Ascending aorta (tissue), 2 donors: ENCODE measurements around the gene BMPR1B. TPM values are rescaled to one million over a fixed set of nuclear protein-coding genes. Genes with fewer than 3 reads are reported as not detected.
A peak's percentile ranks its signal among the peaks of the same experiment; 100 is the strongest.
"Not testable (repeated sequence)": the region's sequence is repeated elsewhere in the genome, so short reads cannot be mapped to it uniquely, and the experiment has no call there.

ENCODE experiments used
- DNase-seq, 2 donors: peaks; one replicate each; pipeline ENCODE4 v3.0.0-alpha.2; 2019; ENCODE audit warnings: low spot score in 2 of 2
- H3K27ac ChIP-seq, 2 donors: fragments of 200-600 bp; sonication (generic); one replicate each; pipeline ENCODE4 v1.5.1; 2016 to 2017; ENCODE audit warnings: mild to moderate bottlenecking in 1 of 2
- H3K27me3 ChIP-seq: fragments of 200-600 bp; sonication (generic); one replicate; pipeline ENCODE4 v1.5.1; 2017
- H3K36me3 ChIP-seq, 2 donors: fragments of 200-600 bp; sonication (generic); one replicate each; pipeline ENCODE4 v1.5.1; 2016
- H3K4me1 ChIP-seq, 2 donors: fragments of 200-600 bp; sonication (generic); one replicate each; pipeline ENCODE4 v1.5.1; 2016 to 2017; ENCODE audit warnings: mild to moderate bottlenecking in 1 of 2
- H3K4me3 ChIP-seq, 2 donors: fragments of 200-600 bp; sonication (generic); one replicate each; pipeline ENCODE4 v1.5.1; 2016 to 2017; ENCODE audit warnings: mild to moderate bottlenecking in 1 of 2
- H3K9me3 ChIP-seq, 2 donors: fragments of 200-600 bp; sonication (generic); one replicate each; pipeline ENCODE4 v1.5.1; 2016
- intact Hi-C: fragments of 100-400 bp; cut with DNase I; formaldehyde crosslinking; loops from one replicate; pipeline ENCODE4 v1.15.1; 2023
- total RNA-seq: library from RNA; depleted of rRNA; stranded (reverse); fragments of >200 nt; gene quantifications from one replicate; pipeline ENCODE4 v1.1.0, GENCODE V29; 2016
- TF ChIP-seq, protein P1 (sequence below), 3 experiments: fragments of 200-600 bp in 2 of 3; fragments of 450-650 bp in 1 of 3; sonication (generic) in 2 of 3; IDR thresholded peaks; one replicate each; pipeline ENCODE4 v1.5.1; 2016 to 2019; ENCODE audit warnings: antibody characterized with exemption in 3 of 3, mild to moderate bottlenecking in 1 of 3, moderate library complexity in 1 of 3

Gene BMPR1B
- total RNA-seq, 1 donor from 2014 or later: 3.8 TPM

DNA sequence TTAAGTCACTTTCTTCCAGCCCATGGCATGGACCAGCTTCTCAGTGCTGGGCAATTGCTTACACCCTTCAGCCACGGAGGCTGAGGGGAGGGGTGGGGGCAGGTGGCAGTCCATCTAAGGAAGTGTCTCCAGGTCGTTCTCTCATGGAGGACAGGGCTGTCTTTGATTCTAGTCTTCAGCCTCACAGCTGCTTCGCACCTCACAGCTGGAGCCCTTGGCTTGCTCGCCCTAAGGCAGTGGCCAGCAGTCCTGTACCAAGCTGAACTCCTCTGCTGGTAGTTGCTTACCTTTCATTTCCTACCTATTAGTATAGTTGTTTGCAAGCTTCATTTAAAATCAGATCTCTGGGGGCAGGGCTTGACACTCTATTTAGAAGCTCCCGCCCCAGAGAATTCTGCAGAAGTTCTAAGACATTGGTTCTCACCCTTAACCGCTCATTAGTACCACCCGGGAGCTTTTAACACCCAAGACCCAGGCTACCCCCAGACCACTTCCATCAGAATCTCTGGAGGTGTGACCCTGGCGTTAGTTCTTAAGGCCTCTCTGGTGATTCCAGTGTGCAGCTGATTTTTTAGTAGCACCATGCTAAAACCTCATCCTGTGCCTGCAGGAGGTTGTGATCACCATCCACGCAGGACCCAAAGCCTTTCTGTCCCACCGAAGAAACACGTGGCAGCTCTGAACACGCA is 404.2 kb downstream of the BMPR1B start:
- H3K36me3 ChIP-seq: no peaks in the 10 kb centered on the region
- H3K4me3 ChIP-seq: no peak overlapping the region
- no peaks in the 10 kb centered on the region for H3K9me3 ChIP-seq
- TF ChIP-seq, protein P1, sequence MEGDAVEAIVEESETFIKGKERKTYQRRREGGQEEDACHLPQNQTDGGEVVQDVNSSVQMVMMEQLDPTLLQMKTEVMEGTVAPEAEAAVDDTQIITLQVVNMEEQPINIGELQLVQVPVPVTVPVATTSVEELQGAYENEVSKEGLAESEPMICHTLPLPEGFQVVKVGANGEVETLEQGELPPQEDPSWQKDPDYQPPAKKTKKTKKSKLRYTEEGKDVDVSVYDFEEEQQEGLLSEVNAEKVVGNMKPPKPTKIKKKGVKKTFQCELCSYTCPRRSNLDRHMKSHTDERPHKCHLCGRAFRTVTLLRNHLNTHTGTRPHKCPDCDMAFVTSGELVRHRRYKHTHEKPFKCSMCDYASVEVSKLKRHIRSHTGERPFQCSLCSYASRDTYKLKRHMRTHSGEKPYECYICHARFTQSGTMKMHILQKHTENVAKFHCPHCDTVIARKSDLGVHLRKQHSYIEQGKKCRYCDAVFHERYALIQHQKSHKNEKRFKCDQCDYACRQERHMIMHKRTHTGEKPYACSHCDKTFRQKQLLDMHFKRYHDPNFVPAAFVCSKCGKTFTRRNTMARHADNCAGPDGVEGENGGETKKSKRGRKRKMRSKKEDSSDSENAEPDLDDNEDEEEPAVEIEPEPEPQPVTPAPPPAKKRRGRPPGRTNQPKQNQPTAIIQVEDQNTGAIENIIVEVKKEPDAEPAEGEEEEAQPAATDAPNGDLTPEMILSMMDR (IDR thresholded peaks at IDR 0.05): no peak
- DNase-seq: no peak
- intact Hi-C loops: no loop called here
- no peak overlapping the region for H3K27ac ChIP-seq
- no peaks in the 10 kb centered on the region for H3K4me1 ChIP-seq
- H3K27me3 ChIP-seq: no peaks in the 10 kb centered on the region

DNA sequence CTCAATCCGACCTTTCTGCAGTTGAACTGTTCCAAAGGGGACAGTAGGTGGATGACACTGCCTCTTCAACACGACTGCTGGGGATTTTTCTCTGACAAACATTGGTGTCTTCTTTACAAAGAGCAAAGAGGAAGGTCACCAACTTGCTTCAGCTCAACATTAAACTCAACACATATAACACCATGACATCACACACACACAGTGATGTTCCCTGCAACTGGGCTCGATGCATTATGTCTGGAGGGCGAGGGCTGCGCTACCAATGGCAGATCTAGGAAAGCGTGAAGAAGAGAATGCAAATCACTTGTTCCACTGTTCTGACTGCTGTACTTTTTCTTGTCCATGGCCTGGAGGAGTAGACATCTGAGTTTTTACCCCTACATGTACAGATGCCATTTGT is 405.1 kb downstream of the BMPR1B start:
- TF ChIP-seq, protein P1 (IDR thresholded peaks at IDR 0.05): no peak
- H3K27me3 ChIP-seq: no peaks in the 10 kb centered on the region
- no peak overlapping the region for H3K27ac ChIP-seq
- H3K4me3 ChIP-seq: no peak overlapping the region
- H3K9me3 ChIP-seq: no peaks in the 10 kb centered on the region
- intact Hi-C loops: no loop called here
- no peak for DNase-seq
- no peaks in the 10 kb centered on the region for H3K36me3 ChIP-seq
- no peaks in the 10 kb centered on the region for H3K4me1 ChIP-seq

DNA sequence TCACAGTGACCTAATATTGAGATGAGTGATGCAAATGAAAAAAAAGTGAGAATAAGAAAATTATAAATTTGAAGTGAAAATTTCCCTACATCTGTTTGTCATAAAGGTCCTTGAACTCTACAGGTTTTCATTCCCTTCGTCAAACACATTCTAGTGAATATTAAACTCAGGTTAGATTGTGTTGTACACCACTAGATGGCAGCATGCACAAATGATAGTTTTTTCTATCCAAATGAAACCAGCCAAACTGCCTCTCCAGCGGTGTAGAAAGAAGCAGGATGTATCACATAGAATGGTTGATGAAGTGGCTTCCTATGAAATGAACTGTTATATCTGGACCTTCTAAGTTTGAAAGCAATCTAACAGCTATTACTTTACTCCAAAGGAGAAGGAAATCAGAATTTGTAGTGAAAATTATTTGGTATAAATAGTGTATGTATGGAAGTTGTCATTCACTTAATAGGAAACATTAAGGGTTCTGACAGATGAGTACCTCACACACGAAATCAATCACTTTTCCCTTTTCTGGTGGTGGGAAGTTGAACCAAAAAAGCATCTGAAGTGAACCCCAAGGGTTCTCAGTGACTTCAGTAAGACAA is 408.3 kb downstream of the BMPR1B start:
- no peaks in the 10 kb centered on the region for H3K36me3 ChIP-seq
- H3K27ac ChIP-seq: no peak overlapping the region
- no peak for DNase-seq
- no peak overlapping the region for H3K4me3 ChIP-seq
- intact Hi-C loops: loop anchor here (5.0 kb wide), 1 partner anchor 381 kb away; the partner anchor contains the start of gene UNC5C
- H3K9me3 ChIP-seq: no peaks in the 10 kb centered on the region
- H3K27me3 ChIP-seq: no peaks in the 10 kb centered on the region
- TF ChIP-seq, protein P1 (IDR thresholded peaks at IDR 0.05): peak; percentile 53 to 63 (median 54)
- no peaks in the 10 kb centered on the region for H3K4me1 ChIP-seq

DNA sequence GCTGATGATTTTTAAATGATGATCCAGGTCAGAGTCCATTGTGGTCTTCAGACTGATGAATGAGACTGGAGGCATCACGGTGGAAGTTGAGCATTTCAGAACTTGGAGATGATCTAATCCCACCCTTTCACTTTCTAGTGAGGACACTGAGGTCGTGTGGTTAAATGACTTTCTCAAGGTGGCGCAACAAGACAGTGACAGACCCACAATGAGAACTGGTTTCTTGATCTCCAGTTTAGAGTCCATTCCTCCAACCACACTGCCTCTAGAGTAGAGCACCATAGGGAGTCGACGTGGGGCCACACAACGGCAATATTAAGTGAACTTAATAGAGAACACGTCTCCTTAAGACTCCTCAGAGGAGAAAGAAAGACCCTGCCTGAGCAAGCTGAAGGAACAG is 410.1 kb downstream of the BMPR1B start:
- intact Hi-C loops: loop anchor here (5.0 kb wide), 1 partner anchor 379 kb away; the partner anchor contains the start of gene UNC5C
- no peaks in the 10 kb centered on the region for H3K4me1 ChIP-seq
- no peak overlapping the region for H3K4me3 ChIP-seq
- TF ChIP-seq, protein P1 (IDR thresholded peaks at IDR 0.05): no peak
- no peaks in the 10 kb centered on the region for H3K36me3 ChIP-seq
- DNase-seq: no peak
- no peaks in the 10 kb centered on the region for H3K9me3 ChIP-seq
- H3K27ac ChIP-seq: no peak overlapping the region
- no peaks in the 10 kb centered on the region for H3K27me3 ChIP-seq

GRCh38 chr4:95170176-95170575 is 412.4 kb downstream of the BMPR1B start:
- Histone ChIP-seq H3K9me3 (no peaks in the 10 kb centered on the region), H3K27ac (no peak overlapping the region), H3K27me3 (no peaks in the 10 kb centered on the region), H3K36me3 (no peaks in the 10 kb centered on the region), H3K4me1 (no peaks in the 10 kb centered on the region), H3K4me3 (no peak overlapping the region)
- DNase-seq: no peak
- TF ChIP-seq, protein P1 (IDR thresholded peaks at IDR 0.05): no peak
- intact Hi-C loops: no loop called here

DNA sequence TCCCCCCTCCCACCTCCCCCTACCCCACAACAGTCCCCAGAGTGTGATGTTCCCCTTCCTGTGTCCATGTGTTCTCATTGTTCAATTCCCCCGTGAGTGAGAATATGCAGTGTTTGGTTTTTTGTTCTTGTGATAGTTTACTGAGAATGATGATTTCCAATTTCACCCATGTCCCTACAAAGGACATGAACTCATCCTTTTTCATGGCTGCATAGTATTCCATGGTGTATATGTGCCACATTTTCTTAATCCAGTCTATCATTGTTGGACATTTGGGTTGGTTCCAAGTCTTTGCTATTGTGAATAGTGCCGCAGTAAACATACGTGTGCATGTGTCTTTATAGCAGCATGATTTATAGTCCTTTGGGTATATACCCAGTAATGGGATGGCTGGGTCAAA is 413.6 kb downstream of the BMPR1B start:
- H3K27ac ChIP-seq, intact Hi-C loops, H3K4me1 ChIP-seq, H3K4me3 ChIP-seq, H3K9me3 ChIP-seq, DNase-seq, H3K27me3 ChIP-seq, H3K36me3 ChIP-seq: not testable (repeated sequence)
